Measurements from ENCODE around the gene AEBP2. TPM values are rescaled to one million over a fixed set of nuclear protein-coding genes. Genes with fewer than 3 reads are reported as not detected.

Gene AEBP2
- total RNA-seq, 2 donors from 2014 or later: 37.8 to 78.4 TPM

DNA sequence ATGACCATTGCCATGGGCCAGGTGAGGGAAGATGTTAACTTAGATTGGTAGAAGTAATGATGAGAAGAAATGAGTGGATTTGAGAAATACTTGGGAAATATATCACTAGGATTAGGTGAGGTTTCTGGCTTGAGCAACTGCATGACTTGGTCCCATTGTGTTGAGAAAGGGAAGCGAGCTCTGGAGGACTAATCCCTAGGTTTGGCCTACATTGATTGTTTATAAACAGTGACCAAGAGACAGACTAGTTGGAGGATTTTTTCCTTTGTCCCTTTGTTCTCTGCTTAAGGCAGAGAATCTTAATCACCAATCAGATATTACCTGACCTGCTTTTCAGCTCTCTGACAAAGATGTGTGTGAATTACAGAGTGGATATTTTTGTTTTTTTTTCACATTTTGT lies 100.5 kb downstream of the AEBP2 start:
- Mint-ChIP-seq H3K27me3 (ENCODE audit: insufficient read depth) (no peaks in the 10 kb centered on the region), H3K36me3 (ENCODE audit: low read depth) (no peaks in the 10 kb centered on the region), H3K9me3 (peaks cover 5% of the 10 kb centered on the region), H3K27ac (peak overlapping the region; percentile 27), H3K4me1 (peaks cover 16% of the 10 kb centered on the region), H3K4me3 (no peak overlapping the region)
- H3K9ac ChIP-seq (ENCODE audit: extremely low read depth, low read length, poor library complexity, severe bottlenecking): no peak overlapping the region
- no peaks in the 10 kb centered on the region for H3K27me3 ChIP-seq (ENCODE audit: control insufficient read depth, insufficient read depth, low read length, poor library complexity, severe bottlenecking)
- H3K4me3 ChIP-seq (ENCODE audit: low read length): no peak overlapping the region
- H3K4me1 ChIP-seq (ENCODE audit: control insufficient read depth, insufficient read depth, low read length): no peaks in the 10 kb centered on the region
- H3K9me3 ChIP-seq (ENCODE audit: control insufficient read depth, low read length): peaks cover 7% of the 10 kb centered on the region
- WGBS, 2 experiments (ENCODE audit: insufficient coverage in 1 of 2, insufficient read length in 1 of 2): 71% methylated on average over 1 of the region's 1 CpG; no CpG with 5 or more reads in 1 of the 2 experiments
- no peak for DNase-seq
- H3K36me3 ChIP-seq (ENCODE audit: control insufficient read depth, insufficient read depth, low read length): no peaks in the 10 kb centered on the region
- no peak overlapping the region for H3K27ac ChIP-seq (ENCODE audit: low read depth, low read length)
- TF ChIP-seq, protein P1, sequence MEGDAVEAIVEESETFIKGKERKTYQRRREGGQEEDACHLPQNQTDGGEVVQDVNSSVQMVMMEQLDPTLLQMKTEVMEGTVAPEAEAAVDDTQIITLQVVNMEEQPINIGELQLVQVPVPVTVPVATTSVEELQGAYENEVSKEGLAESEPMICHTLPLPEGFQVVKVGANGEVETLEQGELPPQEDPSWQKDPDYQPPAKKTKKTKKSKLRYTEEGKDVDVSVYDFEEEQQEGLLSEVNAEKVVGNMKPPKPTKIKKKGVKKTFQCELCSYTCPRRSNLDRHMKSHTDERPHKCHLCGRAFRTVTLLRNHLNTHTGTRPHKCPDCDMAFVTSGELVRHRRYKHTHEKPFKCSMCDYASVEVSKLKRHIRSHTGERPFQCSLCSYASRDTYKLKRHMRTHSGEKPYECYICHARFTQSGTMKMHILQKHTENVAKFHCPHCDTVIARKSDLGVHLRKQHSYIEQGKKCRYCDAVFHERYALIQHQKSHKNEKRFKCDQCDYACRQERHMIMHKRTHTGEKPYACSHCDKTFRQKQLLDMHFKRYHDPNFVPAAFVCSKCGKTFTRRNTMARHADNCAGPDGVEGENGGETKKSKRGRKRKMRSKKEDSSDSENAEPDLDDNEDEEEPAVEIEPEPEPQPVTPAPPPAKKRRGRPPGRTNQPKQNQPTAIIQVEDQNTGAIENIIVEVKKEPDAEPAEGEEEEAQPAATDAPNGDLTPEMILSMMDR (conservative IDR thresholded peaks at IDR 0.05): no peak

- Histone ChIP-seq H3K9me3 (ENCODE audit: control insufficient read depth, low read length) (no peaks in the 10 kb centered on the region), H3K27me3 (ENCODE audit: control insufficient read depth, insufficient read depth, low read length, poor library complexity, severe bottlenecking) (no peaks in the 10 kb centered on the region), H3K4me3 (ENCODE audit: low read length) (no peak overlapping the region), H3K4me1 (ENCODE audit: control insufficient read depth, insufficient read depth, low read length) (no peaks in the 10 kb centered on the region), H3K27ac (ENCODE audit: low read depth, low read length) (no peak overlapping the region), H3K9ac (ENCODE audit: extremely low read depth, low read length, poor library complexity, severe bottlenecking) (no peak overlapping the region), H3K36me3 (ENCODE audit: control insufficient read depth, insufficient read depth, low read length) (no peaks in the 10 kb centered on the region)
- Mint-ChIP-seq H3K9me3 (no peaks in the 10 kb centered on the region), H3K4me1 (peaks cover 20% of the 10 kb centered on the region), H3K27me3 (ENCODE audit: insufficient read depth) (no peaks in the 10 kb centered on the region), H3K36me3 (ENCODE audit: low read depth) (no peaks in the 10 kb centered on the region), H3K27ac (no peak overlapping the region), H3K4me3 (no peak overlapping the region)
- 83 to 91% methylated on average over 1 to 4 of the region's 4 CpGs for WGBS, 2 experiments (ENCODE audit: insufficient coverage in 1 of 2, insufficient read length in 1 of 2)
- no peak for DNase-seq
- TF ChIP-seq, protein P1 (conservative IDR thresholded peaks at IDR 0.05): no peak
Measured at GRCh38 chr12:19542606-19543005, 103.3 kb downstream of the AEBP2 start.

- no peak overlapping the region for H3K4me3 ChIP-seq (ENCODE audit: low read length)
- Mint-ChIP-seq H3K27ac (no peak overlapping the region), H3K4me1 (peaks cover 16% of the 10 kb centered on the region), H3K9me3 (no peaks in the 10 kb centered on the region), H3K36me3 (ENCODE audit: low read depth) (no peaks in the 10 kb centered on the region), H3K4me3 (no peak overlapping the region), H3K27me3 (ENCODE audit: insufficient read depth) (no peaks in the 10 kb centered on the region)
- no peak overlapping the region for H3K27ac ChIP-seq (ENCODE audit: low read depth, low read length)
- H3K27me3 ChIP-seq (ENCODE audit: control insufficient read depth, insufficient read depth, low read length, poor library complexity, severe bottlenecking): no peaks in the 10 kb centered on the region
- H3K36me3 ChIP-seq (ENCODE audit: control insufficient read depth, insufficient read depth, low read length): no peaks in the 10 kb centered on the region
- no peak for DNase-seq
- no peaks in the 10 kb centered on the region for H3K4me1 ChIP-seq (ENCODE audit: control insufficient read depth, insufficient read depth, low read length)
- no peak overlapping the region for H3K9ac ChIP-seq (ENCODE audit: extremely low read depth, low read length, poor library complexity, severe bottlenecking)
- TF ChIP-seq, protein P1 (conservative IDR thresholded peaks at IDR 0.05): no peak
- no peaks in the 10 kb centered on the region for H3K9me3 ChIP-seq (ENCODE audit: control insufficient read depth, low read length)
Measured at GRCh38 chr12:19544353-19544752, 105.1 kb downstream of the AEBP2 start.

All from endodermal cell (in vitro differentiated cells).